IMR-90 (cell line): ENCODE measurements around the gene TGM2.

Experiments
- BHLHE40 ChIP-seq: fragments of 150-350 bp; IDR thresholded peaks from 2 replicates; pipeline ENCODE4 v1.6.1; 2016; ENCODE audit warnings: mild to moderate bottlenecking, low read depth, low read length
- CEBPB ChIP-seq: IDR thresholded peaks from 2 replicates; pipeline ENCODE4 v1.6.1; 2012; ENCODE audit warnings: low read depth, low read length, improper control_type of control experiment
- CTCF ChIP-seq: conservative IDR thresholded peaks from 2 replicates; pipeline ENCODE4 v1.5.1; 2012; ENCODE audit warnings: mild to moderate bottlenecking, low read depth, low read length, improper control_type of control experiment
- FOS ChIP-seq: fragments of 150-350 bp; IDR thresholded peaks from 2 replicates; pipeline ENCODE4 v1.6.1; 2016; ENCODE audit warnings: low read depth, low read length
- MXI1 ChIP-seq: IDR thresholded peaks from 2 replicates; pipeline ENCODE4 v1.6.1; 2012; ENCODE audit warnings: low read depth, mild to moderate bottlenecking, low read length, moderate library complexity, borderline replicate concordance
- POLR2A ChIP-seq: IDR thresholded peaks from 2 replicates; pipeline ENCODE4 v1.6.1; 2012; ENCODE audit warnings: mild to moderate bottlenecking, low read depth, low read length
- RAD21 ChIP-seq: IDR thresholded peaks from 2 replicates; pipeline ENCODE4 v1.6.1; 2012; ENCODE audit warnings: low read length, improper control_type of control experiment
- RCOR1 ChIP-seq: IDR thresholded peaks from 2 replicates; pipeline ENCODE4 v1.6.1; 2012; ENCODE audit warnings: mild to moderate bottlenecking, low read length, improper control_type of control experiment; ENCODE audit not compliant: insufficient replicate concordance
- RFX5 ChIP-seq: IDR thresholded peaks from 2 replicates; pipeline ENCODE4 v1.8.0; 2012; ENCODE audit warnings: low read depth, mild to moderate bottlenecking, low read length, moderate library complexity
- SMC3 ChIP-seq: fragments of 150-350 bp; IDR thresholded peaks from 2 replicates; pipeline ENCODE4 v1.6.1; 2016; ENCODE audit warnings: low read depth, mild to moderate bottlenecking, antibody characterized with exemption, low read length, moderate library complexity
- USF2 ChIP-seq: fragments of 150-350 bp; IDR thresholded peaks from 2 replicates; pipeline ENCODE4 v1.6.1; 2017; ENCODE audit warnings: mild to moderate bottlenecking, antibody characterized with exemption, low read length, low read depth

- TF ChIP-seq CEBPB (no peak), RCOR1 (no peak), USF2 (no peak), CTCF (no peak), FOS (no peak), RFX5 (no peak), POLR2A (no peak), BHLHE40 (no peak), RAD21 (no peak), SMC3 (no peak), MXI1 (no peak)
These were observed 54.4 kb downstream of the TGM2 start for GRCh38 chr20:38110525-38111178.
